Natural killer cell (primary cell): Measurements from ENCODE around the gene TAF6. TPM values are rescaled to one million over a fixed set of nuclear protein-coding genes. Genes with fewer than 3 reads are reported as not detected.

Experiments used
- ATAC-seq, 3 donors: fragments of 150-1000 bp in 2 of 3; fragments of 200-7000 bp in 1 of 3; cut with Tn5 transposase; 1 replicate in 1 of 3; 2 replicates in 2 of 3; pipeline ENCODE4 v1.10.0; 2021; ENCODE audit warnings: mild to moderate bottlenecking in 2 of 3, moderate library complexity in 2 of 3
- DNase-seq, 2 donors: peaks; one replicate each; pipeline versions ENCODE4 v3.0.0 to v3.0.0-alpha.2; 2013 to 2021; ENCODE audit warnings: mixed read lengths in 1 of 2
- H3K27ac ChIP-seq: one replicate; pipeline ENCODE4 v1.5.1; 2013; ENCODE audit warnings: mild to moderate bottlenecking, low read length
- H3K27me3 ChIP-seq: one replicate; pipeline ENCODE4 v1.6.1; 2013; ENCODE audit warnings: low read length; ENCODE audit not compliant: control insufficient read depth, insufficient read depth
- H3K36me3 ChIP-seq: one replicate; pipeline ENCODE4 v1.6.1; 2013; ENCODE audit warnings: low read length; ENCODE audit not compliant: control insufficient read depth, insufficient read depth
- H3K4me1 ChIP-seq: one replicate; pipeline ENCODE4 v1.6.1; 2013; ENCODE audit warnings: low read length; ENCODE audit not compliant: control insufficient read depth, insufficient read depth
- H3K4me3 ChIP-seq: one replicate; pipeline ENCODE4 v1.5.1; 2013; ENCODE audit warnings: low read length
- H3K9me3 ChIP-seq: one replicate; pipeline ENCODE4 v1.6.1; 2013; ENCODE audit warnings: low read length; ENCODE audit not compliant: control insufficient read depth, insufficient read depth
- H3K27ac Mint-ChIP-seq, 2 donors: one replicate each; pipeline ENCODE4 v1.8.0; 2022; ENCODE audit warnings: mild to moderate bottlenecking in 2 of 2, mixed read lengths in 2 of 2, moderate library complexity in 1 of 2
- H3K27me3 Mint-ChIP-seq, 2 donors: one replicate each; pipeline ENCODE4 v1.8.0; 2022; ENCODE audit warnings: low read depth in 2 of 2, mixed read lengths in 2 of 2
- H3K36me3 Mint-ChIP-seq: one replicate; pipeline ENCODE4 v1.8.0; 2022; ENCODE audit warnings: mixed read lengths
- H3K4me1 Mint-ChIP-seq, 2 donors: one replicate each; pipeline ENCODE4 v1.8.0; 2022; ENCODE audit warnings: mixed read lengths in 2 of 2
- H3K4me3 Mint-ChIP-seq: one replicate; pipeline ENCODE4 v1.8.0; 2022; ENCODE audit warnings: mild to moderate bottlenecking, moderate library complexity, mixed read lengths
- H3K9me3 Mint-ChIP-seq, 2 donors: one replicate each; pipeline ENCODE4 v1.8.0; 2022; ENCODE audit warnings: mixed read lengths in 2 of 2
- CTCF ChIP-seq: fragments of 200-600 bp; IDR thresholded peaks from one replicate; pipeline ENCODE4 v1.8.0; 2022; ENCODE audit warnings: antibody characterized with exemption
- WGBS: methylation state at CpG from one replicate; pipeline ENCODE4 v1.1.7; 2013; ENCODE audit warnings: missing lambda C conversion rate; ENCODE audit not compliant: insufficient coverage; 5-methylcytosine and 5-hydroxymethylcytosine counted together
- intact Hi-C: fragments of 100-400 bp; cut with micrococcal nuclease; formaldehyde crosslinking; loops from one replicate; pipeline ENCODE4 v1.14.2; 2022
- total RNA-seq, 4 donors: library from RNA; stranded (reverse); fragments of 120-200 nt in 1 of 4; gene quantifications; one replicate each; pipeline versions ENCODE4 v1.2.3 to v1.2.4, GENCODE V29; 2013 to 2022

The TAF6 gene
- total RNA-seq, 3 donors from 2014 or later (not counting 1 experiment from before 2014, with no cell fraction given), result 42.2 to 56.8 (median 47.9) TPM

GRCh38 chr7:100102950-100103840, 16.0 kb downstream of the TAF6 start:
- intact Hi-C loops, result loop anchor here (10.0 kb wide), 1 partner anchor 572 kb away; the partner anchor contains the start of gene GNB2
- H3K4me3 ChIP-seq, result no peak overlapping the region
- peaks cover 29 to 39% of the 10 kb centered on the region in 2 donors for H3K4me1 Mint-ChIP-seq
- H3K36me3 Mint-ChIP-seq, result peaks cover 8% of the 10 kb centered on the region
- no peak overlapping the region for H3K27ac ChIP-seq
- H3K4me1 ChIP-seq, result peaks cover 28% of the 10 kb centered on the region
- H3K27ac Mint-ChIP-seq, result peak overlapping the region; percentile 96 to 98
- DNase-seq (no peak), ATAC-seq (no peak)
- TF ChIP-seq CTCF, result no peak
- H3K27me3 ChIP-seq, result no peaks in the 10 kb centered on the region
- 97% methylated on average over 17 of the region's 17 CpGs for WGBS
- H3K36me3 ChIP-seq, result peaks cover 33% of the 10 kb centered on the region
- H3K4me3 Mint-ChIP-seq, result peak overlapping the region; percentile 95
- H3K9me3 Mint-ChIP-seq, result no peaks in the 10 kb centered on the region
- no peaks in the 10 kb centered on the region for H3K9me3 ChIP-seq
- H3K27me3 Mint-ChIP-seq, result no peaks in the 10 kb centered on the region

GRCh38 chr7:100101016-100101862, 17.9 kb downstream of the TAF6 start, which contains the start of the genes AP4M1 and MCM7:
Gene AP4M1, plus strand, starts transcription at chr7:100101643. Its CDS starts 72 bp downstream, at chr7:100101715.
Gene MCM7, minus strand, starts transcription at chr7:100101397. Its CDS starts 103 bp downstream, at chr7:100101294.
- Histone ChIP-seq H3K4me1 (peaks cover 28% of the 10 kb centered on the region), H3K27me3 (no peaks in the 10 kb centered on the region), H3K9me3 (no peaks in the 10 kb centered on the region), H3K27ac (peak within 1 kb of the TSS; percentile 93), H3K36me3 (peaks cover 35% of the 10 kb centered on the region), H3K4me3 (peak within 1 kb of the TSS; percentile 98)
- peaks cover 36 to 43% of the 10 kb centered on the region in 2 donors for H3K4me1 Mint-ChIP-seq
- peak; percentile 79 to 93 (median 81) for ATAC-seq
- under 1% methylated on average over 80 of the region's 80 CpGs for WGBS
- intact Hi-C loops, result loop anchor here (1.0 to 10.0 kb wide), 3 partner anchors 18 to 574 kb away; partner anchors contain the start of genes CNPY4, GNB2, MBLAC1 and TAF6
- peak within 1 kb of the TSS; percentile 96 to 98 for H3K27ac Mint-ChIP-seq
- no peak for TF ChIP-seq CTCF
- H3K9me3 Mint-ChIP-seq, result no peaks in the 10 kb centered on the region
- H3K27me3 Mint-ChIP-seq, result no peaks in the 10 kb centered on the region
- H3K4me3 Mint-ChIP-seq, result peak within 1 kb of the TSS; percentile 95
- DNase-seq, result peak; percentile 97
- H3K36me3 Mint-ChIP-seq, result peaks cover 19% of the 10 kb centered on the region

GRCh38 chr7:100100420-100101015, 18.6 kb downstream of the TAF6 start:
- peak overlapping the region; percentile 98 for H3K4me3 ChIP-seq
- peaks cover 36 to 48% of the 10 kb centered on the region in 2 donors for H3K4me1 Mint-ChIP-seq

More at GRCh38 chr7:100100420-100101015, 18.6 kb downstream of the TAF6 start:
- Histone ChIP-seq H3K4me1 (peaks cover 28% of the 10 kb centered on the region), H3K27me3 (no peaks in the 10 kb centered on the region), H3K27ac (peak overlapping the region; percentile 93), H3K9me3 (no peaks in the 10 kb centered on the region), H3K36me3 (peaks cover 38% of the 10 kb centered on the region)
- Mint-ChIP-seq H3K27me3 (no peaks in the 10 kb centered on the region), H3K27ac (peak overlapping the region; percentile 96 to 98), H3K36me3 (peaks cover 19% of the 10 kb centered on the region), H3K4me3 (peak overlapping the region; percentile 95), H3K9me3 (no peaks in the 10 kb centered on the region)
- intact Hi-C loops, result loop anchor here (1.0 to 10.0 kb wide), 5 partner anchors 18 to 574 kb away; partner anchors contain the start of genes CNPY4, GNB2, MBLAC1 and TAF6
- TF ChIP-seq CTCF, result no peak
- DNase-seq (peak; percentile 90 to 95), ATAC-seq (peak; percentile 72 to 88 (median 76))
- WGBS, result 0% methylated on average over 61 of the region's 61 CpGs
